Liver (tissue), 9 donors: ENCODE data around the gene KCNMA1. TPM values are rescaled to one million over a fixed set of nuclear protein-coding genes. Genes with fewer than 3 reads are reported as not detected.
A peak's percentile ranks its signal among the peaks of the same experiment; 100 is the strongest.

ENCODE experiments used
- DNase-seq: peaks from one replicate; pipeline ENCODE4 v3.0.0-alpha.2; 2017; ENCODE audit warnings: low spot score
- H3K27ac ChIP-seq, 2 donors: one replicate each; pipeline ENCODE4 v1.7.0; 2013; ENCODE audit warnings: inconsistent platforms in 2 of 2, low read length in 2 of 2, control low read depth in 1 of 2, low read depth in 1 of 2, mild to moderate bottlenecking in 1 of 2
- H3K27me3 ChIP-seq, 4 donors: one replicate each; pipeline versions ENCODE4 v1.6.1 to v1.7.0; 2013; ENCODE audit warnings: low read length in 3 of 4, inconsistent platforms in 1 of 4, mild to moderate bottlenecking in 1 of 4, moderate library complexity in 1 of 4; ENCODE audit not compliant: control insufficient read depth in 4 of 4, insufficient read depth in 4 of 4
- H3K36me3 ChIP-seq, 4 donors: one replicate each; pipeline versions ENCODE4 v1.6.1 to v1.7.0; 2013; ENCODE audit warnings: low read length in 3 of 4, mild to moderate bottlenecking in 3 of 4, low read depth in 1 of 4, moderate library complexity in 1 of 4; ENCODE audit not compliant: control insufficient read depth in 4 of 4, insufficient read depth in 3 of 4
- H3K4me1 ChIP-seq, 4 donors: one replicate each; pipeline versions ENCODE4 v1.6.1 to v1.7.0; 2013; ENCODE audit warnings: low read length in 3 of 4, mild to moderate bottlenecking in 3 of 4, moderate library complexity in 1 of 4; ENCODE audit not compliant: control insufficient read depth in 4 of 4, insufficient read depth in 4 of 4
- H3K4me3 ChIP-seq, 3 donors: one replicate each; pipeline versions ENCODE4 v1.6.1 to v1.7.0; 2013; ENCODE audit warnings: low read length in 3 of 3, control low read depth in 1 of 3, low read depth in 1 of 3, mild to moderate bottlenecking in 1 of 3
- H3K9ac ChIP-seq, 2 donors: one replicate each; pipeline ENCODE4 v1.7.0; 2013; ENCODE audit warnings: low read length in 2 of 2, mild to moderate bottlenecking in 2 of 2, moderate library complexity in 2 of 2, control low read depth in 1 of 2, low read depth in 1 of 2
- H3K9me3 ChIP-seq, 4 donors: one replicate each; pipeline versions ENCODE4 v1.6.1 to v1.7.0; 2013; ENCODE audit warnings: low read length in 3 of 4; ENCODE audit not compliant: control insufficient read depth in 4 of 4
- ATF3 ChIP-seq: IDR thresholded peaks from 2 replicates; pipeline ENCODE4 v1.6.1; 2016; ENCODE audit warnings: antibody characterized with exemption
- CTCF ChIP-seq: fragments of 150-350 bp; IDR thresholded peaks from 2 replicates; pipeline ENCODE4 v1.5.1; 2017; ENCODE audit warnings: improper control_type of control experiment, low read depth, low read length; ENCODE audit not compliant: missing input control
- EGR1 ChIP-seq, 2 donors: IDR thresholded peaks; 2 replicates each; pipeline ENCODE4 v1.6.1; 2016 to 2018; ENCODE audit warnings: antibody characterized with exemption in 2 of 2, low read depth in 2 of 2
- FOXA1 ChIP-seq: IDR thresholded peaks from 2 replicates; pipeline ENCODE4 v1.6.1; 2016; ENCODE audit warnings: antibody characterized with exemption
- FOXA2 ChIP-seq: IDR thresholded peaks from 2 replicates; pipeline ENCODE4 v1.6.1; 2016; ENCODE audit warnings: antibody characterized with exemption
- GABPA ChIP-seq, 2 donors: IDR thresholded peaks in 1 of 2; conservative IDR thresholded peaks in 1 of 2; 2 replicates each; pipeline ENCODE4 v1.6.1; 2016; ENCODE audit warnings: antibody characterized with exemption in 2 of 2, mild to moderate bottlenecking in 1 of 2, moderate library complexity in 1 of 2
- HNF4A ChIP-seq, 2 donors: conservative IDR thresholded peaks; 2 replicates each; pipeline ENCODE4 v1.6.1; 2016; ENCODE audit warnings: antibody characterized with exemption in 2 of 2, mild to moderate bottlenecking in 2 of 2
- HNF4G ChIP-seq: IDR thresholded peaks from 2 replicates; pipeline ENCODE4 v1.6.1; 2016; ENCODE audit warnings: antibody characterized with exemption
- JUND ChIP-seq, 2 donors: IDR thresholded peaks; 2 replicates each; pipeline ENCODE4 v1.6.1; 2016; ENCODE audit warnings: antibody characterized with exemption in 2 of 2
- MAX ChIP-seq: IDR thresholded peaks from 2 replicates; pipeline ENCODE4 v1.6.1; 2016; ENCODE audit warnings: antibody characterized with exemption
- NR2F2 ChIP-seq: IDR thresholded peaks from 2 replicates; pipeline ENCODE4 v1.6.1; 2016; ENCODE audit warnings: antibody characterized with exemption
- RAD21 ChIP-seq, 2 donors: IDR thresholded peaks; 2 replicates each; pipeline ENCODE4 v1.6.1; 2016; ENCODE audit warnings: antibody characterized with exemption in 2 of 2, mild to moderate bottlenecking in 2 of 2
- REST ChIP-seq: IDR thresholded peaks from 2 replicates; pipeline ENCODE4 v1.6.1; 2016; ENCODE audit warnings: antibody characterized with exemption, mild to moderate bottlenecking
- RXRA ChIP-seq, 2 donors: IDR thresholded peaks; 2 replicates each; pipeline ENCODE4 v1.6.1; 2017 to 2018; ENCODE audit warnings: antibody characterized with exemption in 2 of 2, mild to moderate bottlenecking in 1 of 2
- SP1 ChIP-seq: IDR thresholded peaks from 2 replicates; pipeline ENCODE4 v1.6.1; 2018; ENCODE audit warnings: antibody characterized with exemption, mild to moderate bottlenecking
- TAF1 ChIP-seq: conservative IDR thresholded peaks from 2 replicates; pipeline ENCODE4 v1.6.1; 2016; ENCODE audit warnings: antibody characterized with exemption, mild to moderate bottlenecking
- YY1 ChIP-seq: IDR thresholded peaks from 2 replicates; pipeline ENCODE4 v1.6.1; 2016; ENCODE audit warnings: antibody characterized with exemption, mild to moderate bottlenecking
- WGBS: extraction: QIAGEN DNeasy Blood & Tissue Kit; methylation state at CpG from one replicate; pipeline ENCODE4 v1.1.7; 2013; 5-methylcytosine and 5-hydroxymethylcytosine counted together
- polyA plus RNA-seq, 2 donors: library from polyadenylated mRNA; stranded (reverse) in 1 of 2; unstranded in 1 of 2; fragments of 200-250 nt in 1 of 2; fragments of >200 nt in 1 of 2; fragmentation: Nextera tagmentation in 1 of 2; extraction: Ambion mirVana in 1 of 2; gene quantifications; one replicate each; pipeline versions ENCODE4 v1.2.1 to v1.2.3, GENCODE V29; 2013 to 2015
- total RNA-seq, 2 donors: library from RNA; depleted of rRNA; stranded (reverse); fragments of >200 nt; gene quantifications; one replicate each; pipeline ENCODE4 v1.2.3, GENCODE V29; 2014
- donor health status: healthy.
- donor health status: healthy.
- donor health status: healthy.
- donor health status: healthy.
- donor health status: healthy.

The KCNMA1 gene
- total and polyA plus RNA-seq, 4 donors = 2.5 to 9.7 (median 4.7) TPM

GRCh38 chr10:77175631-77176222, 461.9 kb downstream of the KCNMA1 start:
- Histone ChIP-seq H3K4me1 (no peaks in the 10 kb centered on the region), H3K27me3 (no peaks in the 10 kb centered on the region), H3K9me3 (no peaks in the 10 kb centered on the region), H3K36me3 (no peaks in the 10 kb centered on the region), H3K9ac (no peak overlapping the region), H3K4me3 (no peak overlapping the region), H3K27ac (no peak overlapping the region)
- TF ChIP-seq FOXA2 (no peak), ATF3 (no peak)
- DNase-seq = no peak
- 96% methylated on average over 2 of the region's 2 CpGs for WGBS

GRCh38 chr10:77173615-77174461, 463.8 kb downstream of the KCNMA1 start:
- Histone ChIP-seq H3K4me1 (no peaks in the 10 kb centered on the region), H3K9me3 (no peaks in the 10 kb centered on the region), H3K9ac (no peak overlapping the region), H3K36me3 (no peaks in the 10 kb centered on the region), H3K27me3 (no peaks in the 10 kb centered on the region), H3K4me3 (no peak overlapping the region), H3K27ac (no peak overlapping the region)
- 36% methylated on average over 4 of the region's 4 CpGs for WGBS
- TF ChIP-seq MAX (no peak), HNF4G (no peak), JUND (IDR thresholded peaks at IDR 0.05) (no peak), EGR1 (IDR thresholded peaks at IDR 0.05; ENCODE audit: low read depth in 2 of 2) (no peak), RAD21 (IDR thresholded peaks at IDR 0.05) (peak; percentile 97), FOXA1 (no peak), CTCF (peak; percentile 93)
- DNase-seq = peak; percentile 79

- Histone ChIP-seq H3K4me1 (no peaks in the 10 kb centered on the region), H3K27ac (no peak overlapping the region), H3K9ac (no peak overlapping the region), H3K4me3 (no peak overlapping the region), H3K27me3 (no peaks in the 10 kb centered on the region), H3K36me3 (no peaks in the 10 kb centered on the region), H3K9me3 (no peaks in the 10 kb centered on the region)
- no peak for TF ChIP-seq JUND (IDR thresholded peaks at IDR 0.05)
- TF ChIP-seq REST = no peak
- no peak for TF ChIP-seq TAF1
- TF ChIP-seq EGR1 (IDR thresholded peaks at IDR 0.05; ENCODE audit: low read depth in 2 of 2) = no peak
- TF ChIP-seq FOXA2 = no peak
- TF ChIP-seq YY1 = no peak
- no peak for TF ChIP-seq HNF4A (conservative IDR thresholded peaks at IDR 0.05)
- no peak for TF ChIP-seq HNF4G
- no peak for TF ChIP-seq NR2F2
- no peak for TF ChIP-seq MAX
- TF ChIP-seq RAD21 (IDR thresholded peaks at IDR 0.05) = no peak
- no peak for TF ChIP-seq FOXA1
- no peak for TF ChIP-seq SP1
- no peak for TF ChIP-seq GABPA (IDR thresholded peaks at IDR 0.05 in 1 of 2, conservative IDR thresholded peaks at IDR 0.05 in 1 of 2)
- no peak for TF ChIP-seq RXRA (IDR thresholded peaks at IDR 0.05)
- DNase-seq = no peak
- 90% methylated on average over 4 of the region's 4 CpGs for WGBS
Measured at GRCh38 chr10:77172086-77172485, 465.5 kb downstream of the KCNMA1 start.
